GM18508 (cell line): ENCODE data around the gene CIDEB.

ENCODE experiments used
- ATAC-seq: cut with Tn5 transposase; IDR thresholded peaks from one replicate; pipeline ENCODE4 v1.9.1; 2021; ENCODE audit warnings: moderate number of reproducible peaks; ENCODE audit not compliant: insufficient read depth, unreplicated experiment

The CIDEB gene

DNA sequence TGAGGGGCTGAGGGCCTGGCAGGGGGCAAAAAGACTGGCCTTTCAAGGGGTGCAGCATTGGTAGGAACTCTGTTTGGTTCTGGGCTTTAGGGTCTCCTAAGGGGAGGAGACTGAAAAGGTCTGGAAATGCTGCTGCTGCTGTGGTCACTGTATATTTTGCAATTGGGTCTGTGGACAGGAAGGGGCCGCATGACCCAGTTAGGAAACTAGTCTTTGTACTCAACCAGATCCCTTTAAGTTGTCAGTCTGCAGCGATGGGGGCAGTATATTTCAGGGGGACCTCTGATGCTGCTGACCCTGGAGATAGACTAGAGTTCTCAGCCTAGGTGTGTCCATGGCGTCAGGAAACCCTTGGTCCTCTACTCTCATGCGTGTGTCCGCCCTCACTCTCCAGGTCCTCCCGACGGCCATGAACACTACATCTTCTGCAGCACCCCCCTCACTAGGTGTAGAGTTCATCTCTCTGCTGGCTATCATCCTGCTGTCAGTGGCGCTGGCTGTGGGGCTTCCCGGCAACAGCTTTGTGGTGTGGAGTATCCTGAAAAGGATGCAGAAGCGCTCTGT, 7.5 kb upstream of the CIDEB start:
- ATAC-seq = no peak

- no peak for ATAC-seq
Observed at GRCh38 chr14:24314377-24315193, 6.8 kb upstream of the CIDEB start.

- ATAC-seq = no peak
Observed at GRCh38 chr14:24313913-24314312, 6.1 kb upstream of the CIDEB start.

DNA sequence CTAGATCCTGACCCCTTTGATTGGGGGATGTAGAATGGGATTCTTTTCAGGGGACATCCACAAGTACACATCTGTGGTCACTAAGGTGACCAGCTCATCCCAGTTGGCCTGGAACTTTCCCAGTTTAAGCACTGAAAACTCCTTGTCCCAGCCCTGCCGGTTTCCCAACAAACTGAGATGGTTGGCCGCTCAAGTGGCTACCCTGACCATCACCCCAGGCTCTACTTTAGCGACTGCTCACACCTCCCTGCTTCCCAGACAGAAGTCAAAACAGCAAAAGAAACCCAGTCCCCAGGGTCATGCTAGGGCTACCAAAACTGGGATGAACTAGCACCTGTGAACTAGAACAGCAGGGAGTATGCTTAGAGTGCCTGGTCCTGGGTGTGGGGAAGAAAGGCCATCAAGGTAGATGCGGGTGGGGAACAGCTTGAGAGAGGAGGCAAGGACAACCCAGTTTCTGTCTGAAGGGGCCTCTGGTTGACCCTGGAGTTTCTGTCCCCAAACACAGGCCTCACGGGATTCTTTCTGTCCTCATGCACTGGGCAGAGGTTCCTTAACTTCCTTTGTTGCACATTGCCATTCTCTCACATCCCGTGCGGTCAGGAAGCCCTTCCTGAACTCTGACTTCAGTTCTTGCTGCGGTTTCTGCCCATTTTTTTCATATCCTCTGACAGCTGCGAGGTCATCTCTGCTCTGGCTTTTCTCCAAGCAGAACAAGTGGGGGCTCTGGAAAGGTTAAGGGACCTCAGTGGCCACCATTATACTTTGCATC, 5.1 kb upstream of the CIDEB start:
- no peak for ATAC-seq

GRCh38 chr14:24311837-24312615, 4.2 kb upstream of the CIDEB start:
- no peak for ATAC-seq

DNA sequence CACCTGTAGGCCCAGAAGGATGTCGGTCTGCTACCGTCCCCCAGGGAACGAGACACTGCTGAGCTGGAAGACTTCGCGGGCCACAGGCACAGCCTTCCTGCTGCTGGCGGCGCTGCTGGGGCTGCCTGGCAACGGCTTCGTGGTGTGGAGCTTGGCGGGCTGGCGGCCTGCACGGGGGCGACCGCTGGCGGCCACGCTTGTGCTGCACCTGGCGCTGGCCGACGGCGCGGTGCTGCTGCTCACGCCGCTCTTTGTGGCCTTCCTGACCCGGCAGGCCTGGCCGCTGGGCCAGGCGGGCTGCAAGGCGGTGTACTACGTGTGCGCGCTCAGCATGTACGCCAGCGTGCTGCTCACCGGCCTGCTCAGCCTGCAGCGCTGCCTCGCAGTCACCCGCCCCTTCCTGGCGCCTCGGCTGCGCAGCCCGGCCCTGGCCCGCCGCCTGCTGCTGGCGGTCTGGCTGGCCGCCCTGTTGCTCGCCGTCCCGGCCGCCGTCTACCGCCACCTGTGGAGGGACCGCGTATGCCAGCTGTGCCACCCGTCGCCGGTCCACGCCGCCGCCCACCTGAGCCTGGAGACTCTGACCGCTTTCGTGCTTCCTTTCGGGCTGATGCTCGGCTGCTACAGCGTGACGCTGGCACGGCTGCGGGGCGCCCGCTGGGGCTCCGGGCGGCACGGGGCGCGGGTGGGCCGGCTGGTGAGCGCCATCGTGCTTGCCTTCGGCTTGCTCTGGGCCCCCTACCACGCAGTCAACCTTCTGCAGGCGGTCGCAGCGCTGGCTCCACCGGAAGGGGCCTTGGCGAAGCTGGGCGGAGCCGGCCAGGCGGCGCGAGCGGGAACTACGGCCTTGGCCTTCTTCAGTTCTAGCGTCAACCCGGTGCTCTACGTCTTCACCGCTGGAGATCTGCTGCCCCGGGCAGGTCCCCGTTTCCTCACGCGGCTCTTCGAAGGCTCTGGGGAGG, 3.1 kb upstream of the CIDEB start, which contains the start of gene LTB4R:
TSS of gene LTB4R (plus strand) at position 857 of the 959 bp plus-strand sequence. CDS start 4,150 bp downstream, outside the sequence.
- no peak for ATAC-seq

DNA sequence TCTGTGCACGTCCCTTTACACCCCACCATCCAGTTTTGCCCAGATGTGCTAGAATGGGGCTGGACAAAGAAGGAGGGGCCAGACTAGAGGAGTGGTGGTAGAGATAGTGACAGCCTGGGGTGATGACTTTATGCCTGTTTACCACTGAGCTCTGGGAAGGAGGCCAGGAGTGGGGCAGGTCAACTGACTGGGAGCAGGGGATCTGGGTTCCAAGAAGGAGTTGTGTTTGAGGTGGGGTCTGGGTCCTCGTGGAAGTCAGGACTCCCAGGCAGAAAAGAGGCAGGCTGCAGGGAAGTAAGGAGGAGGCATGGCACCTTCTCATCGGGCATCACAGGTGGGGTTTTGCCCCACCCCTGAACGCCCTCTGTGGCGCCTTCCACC, 2.5 kb upstream of the CIDEB start:
- no peak for ATAC-seq

GRCh38 chr14:24309538-24310264, 1.9 kb upstream of the CIDEB start, which contains the start of gene LTB4R2:
LTB4R2 (plus strand) TSS chr14:24310140; CDS start chr14:24310665, 525 bp downstream.
- no peak for ATAC-seq

- no peak for ATAC-seq
Observed at GRCh38 chr14:24308342-24309124, 756 bp upstream of the CIDEB start.

DNA sequence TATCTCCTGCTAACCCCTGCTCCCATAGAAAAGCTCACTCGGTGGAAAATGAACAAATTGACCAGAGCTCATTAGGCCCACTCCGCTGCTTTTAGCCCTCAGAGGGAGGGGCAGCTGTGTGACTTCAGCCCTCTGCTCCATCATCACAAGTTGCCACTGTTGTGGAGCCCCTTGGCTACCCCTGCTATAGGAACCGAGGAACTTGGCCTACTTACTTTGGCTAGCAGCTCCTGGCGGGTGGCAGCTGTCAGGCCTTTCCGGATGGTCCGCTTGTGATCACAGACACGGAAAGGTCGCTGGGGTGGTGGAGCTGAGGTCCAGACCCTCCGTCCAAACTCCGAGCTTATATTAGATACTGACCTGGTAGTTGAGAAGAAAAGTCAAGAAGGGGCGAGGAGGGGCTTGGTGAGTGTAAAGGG, 612 bp downstream of the CIDEB start:
- no peak for ATAC-seq

DNA sequence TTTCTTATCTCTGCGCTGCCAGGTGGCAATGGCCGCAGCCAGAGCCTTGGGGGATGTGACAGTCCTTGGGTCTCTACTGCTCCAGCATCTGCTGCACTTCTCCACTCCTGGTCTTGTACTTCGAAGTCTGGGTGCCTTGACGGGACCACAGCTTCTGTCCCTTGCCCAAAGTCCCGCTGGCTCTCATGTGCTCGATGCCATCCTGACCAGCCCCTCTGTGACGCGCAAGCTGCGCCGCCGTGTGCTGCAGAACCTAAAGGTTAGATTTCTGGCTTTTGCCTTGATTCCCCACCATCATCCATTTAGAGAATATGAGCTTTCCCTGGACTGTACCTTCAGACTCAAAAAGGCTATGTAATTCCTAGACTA, 3.8 kb downstream of the CIDEB start:
- ATAC-seq = no peak

DNA sequence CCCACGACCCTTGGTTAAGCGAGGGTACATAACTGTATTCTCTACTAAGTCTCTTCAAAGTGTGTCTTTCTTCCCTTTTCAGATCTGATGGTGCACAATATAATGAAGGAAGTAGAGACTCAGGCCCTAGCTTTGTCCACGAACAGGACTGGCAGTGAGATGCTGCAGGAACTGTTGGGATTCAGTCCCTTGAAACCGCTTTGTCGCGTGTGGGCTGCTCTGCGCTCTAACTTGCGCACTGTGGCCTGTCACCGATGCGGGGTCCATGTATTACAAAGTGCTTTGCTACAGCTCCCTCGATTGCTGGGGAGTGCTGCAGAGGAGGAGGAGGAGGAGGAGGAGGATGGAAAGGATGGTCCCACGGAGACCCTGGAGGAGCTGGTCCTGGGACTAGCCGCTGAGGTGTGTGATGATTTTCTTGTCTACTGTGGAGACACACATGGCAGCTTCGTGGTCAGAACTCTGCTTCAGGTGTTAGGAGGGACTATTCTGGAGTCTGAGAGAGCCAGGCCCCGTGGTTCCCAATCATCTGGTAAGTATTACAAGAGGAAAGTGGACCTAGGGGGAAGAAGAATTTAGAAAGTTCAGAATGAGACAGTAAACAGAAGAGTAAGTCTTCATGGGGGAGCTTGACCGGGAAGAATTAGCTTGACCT, 7.3 kb downstream of the CIDEB start:
- no peak for ATAC-seq

DNA sequence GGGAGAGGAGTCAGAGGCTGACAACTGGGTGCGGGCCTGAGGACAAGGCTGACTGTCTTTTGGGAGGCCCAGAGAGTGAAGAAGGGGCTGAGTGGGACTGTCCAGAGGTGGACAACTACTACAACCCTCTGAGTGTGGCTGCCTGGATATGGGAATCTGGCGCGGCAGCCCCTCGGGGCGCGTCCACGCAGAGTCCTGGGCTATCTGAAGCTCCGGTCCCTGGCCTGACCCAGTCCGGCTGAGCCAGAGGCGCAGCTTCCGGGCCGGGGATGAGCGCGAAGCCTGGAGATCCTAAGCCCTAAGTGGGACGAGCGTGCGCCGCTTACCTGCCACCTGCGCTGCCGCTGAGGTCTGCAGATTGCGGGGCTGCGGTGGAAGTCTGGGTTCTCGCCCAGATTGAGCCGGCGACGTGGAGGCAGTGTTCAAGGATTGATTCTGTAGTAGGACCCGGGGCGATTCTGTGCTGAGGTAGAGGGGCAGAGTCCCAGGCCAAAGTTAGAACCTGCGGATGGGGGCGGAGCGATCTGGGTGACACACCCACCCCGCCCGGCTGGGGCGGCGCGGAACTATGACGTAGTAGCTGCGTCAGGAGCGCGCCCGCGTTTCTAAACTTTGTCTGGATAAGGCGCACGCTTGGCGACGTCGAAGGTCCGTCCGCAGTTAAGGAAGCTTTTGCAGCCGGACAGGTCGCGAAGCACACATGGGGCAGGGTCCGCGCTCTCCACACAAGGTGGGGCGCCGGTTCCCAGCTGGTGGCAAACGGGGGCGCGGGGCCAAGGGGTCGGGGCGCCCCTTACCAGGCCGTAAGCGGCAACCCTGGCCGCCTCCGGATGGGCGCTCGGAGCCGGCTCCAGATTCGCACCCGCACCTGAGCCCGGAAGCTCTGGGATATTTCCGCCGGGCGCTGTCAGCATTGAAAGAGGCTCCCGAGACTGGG, 8.3 kb downstream of the CIDEB start, which contains the start of the genes DHRS1 and NOP9:
TSS of gene DHRS1 (minus strand) at position 526 of the 937 bp plus-strand sequence. CDS start 674 bp downstream, outside the sequence.
TSS of gene NOP9 (plus strand) at position 596 of the 937 bp plus-strand sequence. CDS start at position 701, 105 bp downstream.
- ATAC-seq = no peak

GRCh38 chr14:24298892-24299254, 8.9 kb downstream of the CIDEB start:
- ATAC-seq = no peak

DNA sequence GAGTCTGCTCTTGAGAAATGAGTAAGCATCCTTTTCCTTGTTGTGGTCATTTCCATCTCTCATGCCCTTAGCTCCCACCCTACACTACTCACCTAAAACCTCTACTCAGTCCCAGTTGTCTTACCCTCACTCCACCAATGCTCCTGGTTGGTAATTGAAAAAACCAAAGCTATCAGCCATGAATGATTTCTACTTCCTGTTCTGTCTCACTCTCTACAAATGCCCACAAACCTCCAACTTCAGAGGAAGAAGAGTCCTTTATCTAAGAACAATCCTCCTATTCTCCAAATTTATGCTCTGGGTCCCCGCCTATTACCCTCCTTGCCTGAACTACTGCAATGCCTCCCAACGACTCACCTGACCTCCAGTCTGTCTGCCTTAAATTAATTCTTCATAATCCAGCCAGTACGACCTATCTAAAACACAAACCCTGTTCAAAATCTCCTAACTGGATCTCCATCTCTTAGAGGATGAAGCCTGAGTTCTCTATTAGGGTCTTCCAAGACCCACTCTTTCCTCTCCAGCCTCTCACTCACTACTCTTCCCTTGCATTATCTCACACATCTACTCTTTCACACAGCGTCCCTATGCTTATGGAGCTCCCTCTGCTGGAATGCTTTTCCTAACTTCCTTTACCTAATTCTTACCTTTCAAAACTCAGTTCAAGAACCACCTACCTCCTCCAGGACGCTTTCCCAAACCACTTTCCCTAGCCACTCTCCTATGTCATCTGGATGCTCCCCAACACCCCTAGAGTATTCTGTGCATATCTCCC, 10.4 kb downstream of the CIDEB start:
- no peak for ATAC-seq
